Neural progenitor cell (in vitro differentiated cells): Measurements from ENCODE around the gene COG8. TPM values are rescaled to one million over a fixed set of nuclear protein-coding genes. Genes with fewer than 3 reads are reported as not detected.
"Not testable (repeated sequence)": the region's sequence is repeated elsewhere in the genome, so short reads cannot be mapped to it uniquely, and the experiment has no call there.

Source experiments
- DNase-seq: peaks from one replicate; pipeline ENCODE4 v3.0.0-alpha.2; 2016; ENCODE audit warnings: low spot score
- H2AFZ ChIP-seq: fragments of 200-600 bp; sonication (generic); replicated peaks from 2 replicates; pipeline ENCODE4 v1.6.1; 2016; ENCODE audit warnings: antibody characterized with exemption
- H3F3A ChIP-seq: fragments of 200-600 bp; sonication (generic); 2 replicates; pipeline ENCODE4 v1.6.1; 2016; ENCODE audit warnings: antibody characterized with exemption, low read depth
- H3K27ac ChIP-seq: fragments of 200-600 bp; sonication (generic); 2 replicates; pipeline ENCODE4 v1.5.1; 2016; ENCODE audit warnings: mild to moderate bottlenecking
- H3K27me3 ChIP-seq: fragments of 200-600 bp; sonication (generic); 2 replicates; pipeline ENCODE4 v1.6.1; 2016; ENCODE audit warnings: mild to moderate bottlenecking, moderate library complexity
- H3K36me3 ChIP-seq: fragments of 200-600 bp; sonication (generic); 2 replicates; pipeline ENCODE4 v1.5.1; 2016
- H3K4me1 ChIP-seq: fragments of 200-600 bp; sonication (generic); 2 replicates; pipeline ENCODE4 v1.6.1; 2016; ENCODE audit warnings: mixed run types
- H3K4me2 ChIP-seq: fragments of 200-600 bp; sonication (generic); 2 replicates; pipeline ENCODE4 v1.6.1; 2016
- H3K4me3 ChIP-seq: fragments of 200-600 bp; sonication (generic); 2 replicates; pipeline ENCODE4 v1.5.1; 2016
- H3K79me2 ChIP-seq: fragments of 200-600 bp; sonication (generic); 2 replicates; pipeline ENCODE4 v1.6.1; 2016; ENCODE audit warnings: low read depth
- H3K9ac ChIP-seq: fragments of 200-600 bp; sonication (generic); 2 replicates; pipeline ENCODE4 v1.6.1; 2016
- H3K9me3 ChIP-seq: fragments of 200-600 bp; sonication (generic); 2 replicates; pipeline ENCODE4 v1.5.1; 2016; ENCODE audit warnings: low read depth
- H4K20me1 ChIP-seq: fragments of 200-600 bp; sonication (generic); 2 replicates; pipeline ENCODE4 v1.6.1; 2016; ENCODE audit warnings: low read depth
- H3K27ac Mint-ChIP-seq: 3 replicates; pipeline ENCODE4 v1.8.0; 2021; ENCODE audit warnings: mixed read lengths
- H3K27me3 Mint-ChIP-seq: 2 replicates; pipeline ENCODE4 v1.8.0; 2022; ENCODE audit warnings: low read depth, mild to moderate bottlenecking, inconsistent platforms, moderate library complexity, mixed read lengths; ENCODE audit not compliant: insufficient read depth
- H3K36me3 Mint-ChIP-seq: 3 replicates; pipeline ENCODE4 v1.8.0; 2021; ENCODE audit warnings: mixed read lengths
- H3K4me1 Mint-ChIP-seq: 3 replicates; pipeline ENCODE4 v1.8.0; 2021; ENCODE audit warnings: mixed read lengths
- H3K4me3 Mint-ChIP-seq: 3 replicates; pipeline ENCODE4 v1.8.0; 2021; ENCODE audit warnings: mild to moderate bottlenecking, moderate library complexity, mixed read lengths
- H3K9me3 Mint-ChIP-seq: 3 replicates; pipeline ENCODE4 v1.8.0; 2020; ENCODE audit warnings: mixed read lengths
- CTCF ChIP-seq: fragments of 200-600 bp; sonication (generic); IDR thresholded peaks from 2 replicates; pipeline ENCODE4 v1.5.1; 2017; ENCODE audit warnings: antibody characterized with exemption, mild to moderate bottlenecking
- EZH2 ChIP-seq: fragments of 200-600 bp; sonication (generic); IDR thresholded peaks from 2 replicates; pipeline ENCODE4 v1.6.1; 2017; ENCODE audit warnings: antibody characterized with exemption, mild to moderate bottlenecking, moderate library complexity
- EZH2phosphoT487 ChIP-seq: fragments of 200-600 bp; sonication (generic); IDR thresholded peaks from 2 replicates; pipeline ENCODE4 v1.6.1; 2017; ENCODE audit warnings: antibody characterized with exemption
- total RNA-seq: library from RNA; depleted of rRNA; stranded (reverse); fragments of >200 nt; gene quantifications from 2 replicates; pipeline ENCODE4 v1.2.3, GENCODE V29; 2015; ENCODE audit warnings: low replicate concordance

Gene COG8
- total RNA-seq, 1 donor from 2014 or later = 30.3 TPM

GRCh38 chr16:69301187-69301586, 38.2 kb downstream of the COG8 start:
- TF ChIP-seq CTCF (no peak), EZH2 (no peak), EZH2phosphoT487 (no peak)
- Mint-ChIP-seq H3K36me3 (peaks cover 18% of the 10 kb centered on the region), H3K4me3 (no peak overlapping the region), H3K9me3 (no peaks in the 10 kb centered on the region), H3K4me1 (no peaks in the 10 kb centered on the region), H3K27ac (no peak overlapping the region), H3K27me3 (no peaks in the 10 kb centered on the region)
- Histone ChIP-seq H3K4me3 (no peak overlapping the region), H3K9ac (no peak overlapping the region), H3K4me2 (no peak overlapping the region), H2AFZ (no peak overlapping the region), H3K27me3 (no peaks in the 10 kb centered on the region), H4K20me1 (no peaks in the 10 kb centered on the region), H3F3A (no peaks in the 10 kb centered on the region), H3K4me1 (no peaks in the 10 kb centered on the region), H3K79me2 (no peaks in the 10 kb centered on the region), H3K27ac (no peak overlapping the region), H3K36me3 (no peaks in the 10 kb centered on the region), H3K9me3 (no peaks in the 10 kb centered on the region)
- DNase-seq = no peak

GRCh38 chr16:69298261-69298660, 41.1 kb downstream of the COG8 start:
- no peaks in the 10 kb centered on the region for H3K4me1 Mint-ChIP-seq
- Histone ChIP-seq H3K9ac (no peak overlapping the region), H3K79me2 (no peaks in the 10 kb centered on the region), H2AFZ (no peak overlapping the region), H3K27me3 (no peaks in the 10 kb centered on the region), H3K9me3 (no peaks in the 10 kb centered on the region), H3F3A (no peaks in the 10 kb centered on the region), H3K4me3 (no peak overlapping the region), H3K4me2 (no peak overlapping the region), H3K27ac (no peak overlapping the region), H3K4me1 (no peaks in the 10 kb centered on the region), H4K20me1 (no peaks in the 10 kb centered on the region), H3K36me3 (no peaks in the 10 kb centered on the region)
- no peaks in the 10 kb centered on the region for H3K9me3 Mint-ChIP-seq
- no peak overlapping the region for H3K27ac Mint-ChIP-seq
- DNase-seq = no peak
- no peak overlapping the region for H3K4me3 Mint-ChIP-seq
- H3K36me3 Mint-ChIP-seq = peaks cover 19% of the 10 kb centered on the region
- H3K27me3 Mint-ChIP-seq = no peaks in the 10 kb centered on the region
- no peak for TF ChIP-seq EZH2phosphoT487
- TF ChIP-seq EZH2 = no peak
- no peak for TF ChIP-seq CTCF

DNA sequence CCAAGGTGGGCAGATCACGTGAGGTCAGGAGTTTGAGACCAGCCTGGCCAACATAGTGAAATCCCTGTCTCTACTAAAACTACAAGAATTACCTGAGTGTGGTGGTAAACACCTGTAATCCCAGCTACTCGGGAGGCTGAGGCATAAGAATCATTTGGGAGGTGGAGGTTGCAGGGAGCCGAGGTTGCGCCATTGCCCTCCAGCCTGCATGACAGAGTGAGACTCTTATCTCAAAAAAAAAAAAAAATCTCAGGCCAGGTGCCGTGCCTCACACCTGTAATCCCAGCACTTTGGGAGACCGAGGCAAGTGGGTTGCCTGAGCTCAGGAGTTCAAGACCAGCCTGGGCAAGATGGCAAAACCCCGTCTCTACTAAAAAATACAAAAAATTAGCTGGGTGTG, 42.6 kb downstream of the COG8 start:
- not testable (repeated sequence) for H3K9ac ChIP-seq, H3K27me3 Mint-ChIP-seq, H3K27ac Mint-ChIP-seq

DNA sequence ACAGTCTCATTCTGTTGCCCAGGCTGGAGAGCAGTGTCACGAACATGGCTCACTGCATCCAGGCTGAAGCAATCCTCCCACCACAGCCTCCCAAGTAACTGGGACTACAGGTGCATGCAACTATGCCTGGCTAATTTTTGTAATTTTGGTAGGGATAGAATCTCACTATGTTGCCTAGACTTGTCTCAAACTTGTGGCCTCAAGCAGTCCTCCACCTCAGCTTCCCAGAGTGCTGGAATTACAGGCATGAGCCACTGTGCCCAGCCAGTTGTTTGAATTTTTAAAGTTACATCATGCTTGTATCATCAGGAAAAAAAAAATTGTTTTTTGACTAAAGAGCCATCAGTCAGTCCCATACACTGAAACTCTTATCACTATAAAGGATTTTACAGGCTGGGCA, 45.3 kb downstream of the COG8 start:
- no peak overlapping the region for H3K27ac Mint-ChIP-seq
- H3F3A ChIP-seq = no peaks in the 10 kb centered on the region
- no peak overlapping the region for H2AFZ ChIP-seq
- no peak for DNase-seq
- no peaks in the 10 kb centered on the region for H3K9me3 ChIP-seq
- H3K36me3 Mint-ChIP-seq = peaks cover 10% of the 10 kb centered on the region
- no peak overlapping the region for H3K27ac ChIP-seq
- H3K4me3 ChIP-seq = no peak overlapping the region
- TF ChIP-seq EZH2 (no peak), CTCF (no peak), EZH2phosphoT487 (no peak)
- no peaks in the 10 kb centered on the region for H3K27me3 ChIP-seq
- H3K27me3 Mint-ChIP-seq = no peaks in the 10 kb centered on the region
- no peaks in the 10 kb centered on the region for H3K4me1 Mint-ChIP-seq
- H3K9me3 Mint-ChIP-seq = no peaks in the 10 kb centered on the region
- no peaks in the 10 kb centered on the region for H3K4me1 ChIP-seq
- H3K4me3 Mint-ChIP-seq = no peak overlapping the region
- no peaks in the 10 kb centered on the region for H4K20me1 ChIP-seq
- no peak overlapping the region for H3K4me2 ChIP-seq
- no peaks in the 10 kb centered on the region for H3K79me2 ChIP-seq
- no peak overlapping the region for H3K9ac ChIP-seq
- no peaks in the 10 kb centered on the region for H3K36me3 ChIP-seq

More for the DNA sequence above, 42.6 kb downstream of the COG8 start:
- H3K27me3 ChIP-seq, DNase-seq, H4K20me1 ChIP-seq, H3K9me3 Mint-ChIP-seq, H3K9me3 ChIP-seq, H3K4me1 Mint-ChIP-seq, H3K4me3 ChIP-seq, H2AFZ ChIP-seq, H3K79me2 ChIP-seq, H3K4me2 ChIP-seq, H3K4me1 ChIP-seq, H3K27ac ChIP-seq, H3K4me3 Mint-ChIP-seq, H3F3A ChIP-seq, H3K36me3 ChIP-seq: not testable (repeated sequence)
- H3K36me3 Mint-ChIP-seq = peaks cover 17% of the 10 kb centered on the region
